H1 (cell line): Measurements from ENCODE around the gene CRYBG3.

Experiments used
- BCL11A ChIP-seq, 2 experiments: IDR thresholded peaks; one replicate each; pipeline ENCODE4 v1.6.1; 2011; ENCODE audit warnings: low read depth in 2 of 2, low read length in 2 of 2, mild to moderate bottlenecking in 2 of 2
- BRCA1 ChIP-seq: IDR thresholded peaks from 2 replicates; pipeline ENCODE4 v1.6.1; 2012; ENCODE audit warnings: low read depth, low read length, improper control_type of control experiment
- PHF8 ChIP-seq: fragments of 200-600 bp; sonication (generic); conservative IDR thresholded peaks from 2 replicates; pipeline ENCODE4 v1.7.1; 2012; ENCODE audit warnings: low read depth, mild to moderate bottlenecking, inconsistent platforms, low read length, moderate library complexity
- POLR2A ChIP-seq, 2 experiments: IDR thresholded peaks; 1 replicate in 1 of 2; 2 replicates in 1 of 2; pipeline ENCODE4 v1.6.1; 2011; ENCODE audit warnings: low read depth in 2 of 2, low read length in 2 of 2, mild to moderate bottlenecking in 2 of 2; ENCODE audit errors: control extremely low read depth in 1 of 2
- RFX5 ChIP-seq: IDR thresholded peaks from 2 replicates; pipeline ENCODE4 v1.6.1; 2011; ENCODE audit warnings: low read depth, low read length, improper control_type of control experiment, borderline replicate concordance
- RNF2 ChIP-seq: fragments of 200-900, 300-1000 bp; sonication (generic); IDR thresholded peaks from 2 replicates; pipeline ENCODE4 v1.7.1; 2016; ENCODE audit warnings: borderline replicate concordance, low read depth, mild to moderate bottlenecking, antibody characterized with exemption, low read length; ENCODE audit not compliant: poor library complexity, severe bottlenecking; ENCODE audit errors: missing control alignments
- SP1 ChIP-seq: IDR thresholded peaks from 2 replicates; pipeline ENCODE4 v1.6.1; 2011; ENCODE audit warnings: low read depth, low read length
- TEAD4 ChIP-seq: IDR thresholded peaks from 2 replicates; pipeline ENCODE4 v1.6.1; 2012; ENCODE audit warnings: low read depth, low read length, inconsistent platforms, mixed read lengths
- TF ChIP-seq, protein P1 (sequence below), 3 experiments: IDR thresholded peaks; 1 replicate in 2 of 3; 2 replicates in 1 of 3; pipeline versions ENCODE4 v1.5.1 to v1.6.1; 2011; ENCODE audit warnings: low read length in 3 of 3, mild to moderate bottlenecking in 3 of 3, inconsistent platforms in 2 of 3, low read depth in 1 of 3, moderate library complexity in 1 of 3; ENCODE audit not compliant: insufficient read depth in 1 of 3; ENCODE audit errors: control extremely low read depth in 1 of 3

DNA sequence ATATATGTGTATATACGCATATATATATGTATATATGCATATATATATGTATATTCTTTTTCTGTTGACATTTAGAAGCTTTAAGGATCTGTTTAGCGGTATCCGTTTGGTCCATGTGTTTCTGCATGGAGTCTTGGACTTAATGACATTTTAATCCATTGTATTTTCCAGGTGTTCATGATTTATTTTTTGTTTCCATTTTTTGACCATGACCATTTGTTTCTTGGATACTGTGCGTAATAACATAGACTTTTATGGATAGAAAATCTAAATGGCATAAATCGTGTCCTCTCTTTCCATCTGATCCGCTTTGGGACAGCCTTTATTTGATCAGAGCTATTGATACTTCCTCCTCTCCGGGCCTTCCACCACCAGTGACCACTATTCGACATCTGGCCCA, 19.5 kb downstream of the CRYBG3 start:
- TF ChIP-seq, protein P1, sequence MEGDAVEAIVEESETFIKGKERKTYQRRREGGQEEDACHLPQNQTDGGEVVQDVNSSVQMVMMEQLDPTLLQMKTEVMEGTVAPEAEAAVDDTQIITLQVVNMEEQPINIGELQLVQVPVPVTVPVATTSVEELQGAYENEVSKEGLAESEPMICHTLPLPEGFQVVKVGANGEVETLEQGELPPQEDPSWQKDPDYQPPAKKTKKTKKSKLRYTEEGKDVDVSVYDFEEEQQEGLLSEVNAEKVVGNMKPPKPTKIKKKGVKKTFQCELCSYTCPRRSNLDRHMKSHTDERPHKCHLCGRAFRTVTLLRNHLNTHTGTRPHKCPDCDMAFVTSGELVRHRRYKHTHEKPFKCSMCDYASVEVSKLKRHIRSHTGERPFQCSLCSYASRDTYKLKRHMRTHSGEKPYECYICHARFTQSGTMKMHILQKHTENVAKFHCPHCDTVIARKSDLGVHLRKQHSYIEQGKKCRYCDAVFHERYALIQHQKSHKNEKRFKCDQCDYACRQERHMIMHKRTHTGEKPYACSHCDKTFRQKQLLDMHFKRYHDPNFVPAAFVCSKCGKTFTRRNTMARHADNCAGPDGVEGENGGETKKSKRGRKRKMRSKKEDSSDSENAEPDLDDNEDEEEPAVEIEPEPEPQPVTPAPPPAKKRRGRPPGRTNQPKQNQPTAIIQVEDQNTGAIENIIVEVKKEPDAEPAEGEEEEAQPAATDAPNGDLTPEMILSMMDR (IDR thresholded peaks at IDR 0.05; ENCODE audit: control extremely low read depth in 1 of 3, insufficient read depth in 1 of 3, low read depth in 1 of 3, low read length in 3 of 3): no peak
- TF ChIP-seq BCL11A (IDR thresholded peaks at IDR 0.05; ENCODE audit: low read depth in 2 of 2, low read length in 2 of 2): no peak
- no peak for TF ChIP-seq SP1
- TF ChIP-seq PHF8: no peak
- no peak for TF ChIP-seq RFX5
- no peak for TF ChIP-seq BRCA1
- TF ChIP-seq RNF2: no peak
- TF ChIP-seq POLR2A (IDR thresholded peaks at IDR 0.05; ENCODE audit: control extremely low read depth in 1 of 2, low read depth in 2 of 2, low read length in 2 of 2): no peak
- TF ChIP-seq TEAD4: no peak
